Measurements from ENCODE around the gene CDC34.

Gene CDC34

DNA sequence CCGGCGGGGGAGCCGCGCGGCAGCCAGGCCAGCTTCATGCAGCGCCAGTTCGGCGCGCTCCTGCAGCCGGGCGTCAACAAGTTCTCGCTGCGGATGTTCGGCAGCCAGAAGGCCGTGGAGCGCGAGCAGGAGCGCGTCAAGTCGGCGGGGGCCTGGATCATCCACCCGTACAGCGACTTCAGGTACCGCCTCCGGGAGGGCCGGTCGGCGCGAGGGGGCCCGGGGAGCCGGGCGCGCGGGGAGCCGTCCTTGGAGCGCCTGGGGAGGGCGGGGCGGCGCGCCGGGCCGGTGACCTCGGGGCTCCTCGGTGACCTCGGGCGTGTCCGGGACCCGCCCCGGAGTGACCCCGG lies 58.8 kb downstream of the CDC34 start:
- peak overlapping the region; percentile 27 for H3K4me3 ChIP-seq (ENCODE audit: control insufficient read depth, low read depth, low read length)
- DNase-seq (ENCODE audit: low read depth), result no peak
- TF ChIP-seq, protein P1, sequence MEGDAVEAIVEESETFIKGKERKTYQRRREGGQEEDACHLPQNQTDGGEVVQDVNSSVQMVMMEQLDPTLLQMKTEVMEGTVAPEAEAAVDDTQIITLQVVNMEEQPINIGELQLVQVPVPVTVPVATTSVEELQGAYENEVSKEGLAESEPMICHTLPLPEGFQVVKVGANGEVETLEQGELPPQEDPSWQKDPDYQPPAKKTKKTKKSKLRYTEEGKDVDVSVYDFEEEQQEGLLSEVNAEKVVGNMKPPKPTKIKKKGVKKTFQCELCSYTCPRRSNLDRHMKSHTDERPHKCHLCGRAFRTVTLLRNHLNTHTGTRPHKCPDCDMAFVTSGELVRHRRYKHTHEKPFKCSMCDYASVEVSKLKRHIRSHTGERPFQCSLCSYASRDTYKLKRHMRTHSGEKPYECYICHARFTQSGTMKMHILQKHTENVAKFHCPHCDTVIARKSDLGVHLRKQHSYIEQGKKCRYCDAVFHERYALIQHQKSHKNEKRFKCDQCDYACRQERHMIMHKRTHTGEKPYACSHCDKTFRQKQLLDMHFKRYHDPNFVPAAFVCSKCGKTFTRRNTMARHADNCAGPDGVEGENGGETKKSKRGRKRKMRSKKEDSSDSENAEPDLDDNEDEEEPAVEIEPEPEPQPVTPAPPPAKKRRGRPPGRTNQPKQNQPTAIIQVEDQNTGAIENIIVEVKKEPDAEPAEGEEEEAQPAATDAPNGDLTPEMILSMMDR (IDR thresholded peaks at IDR 0.05; ENCODE audit: control insufficient read depth, insufficient read depth, low read depth, low read length, missing control alignments), result no peak

DNA sequence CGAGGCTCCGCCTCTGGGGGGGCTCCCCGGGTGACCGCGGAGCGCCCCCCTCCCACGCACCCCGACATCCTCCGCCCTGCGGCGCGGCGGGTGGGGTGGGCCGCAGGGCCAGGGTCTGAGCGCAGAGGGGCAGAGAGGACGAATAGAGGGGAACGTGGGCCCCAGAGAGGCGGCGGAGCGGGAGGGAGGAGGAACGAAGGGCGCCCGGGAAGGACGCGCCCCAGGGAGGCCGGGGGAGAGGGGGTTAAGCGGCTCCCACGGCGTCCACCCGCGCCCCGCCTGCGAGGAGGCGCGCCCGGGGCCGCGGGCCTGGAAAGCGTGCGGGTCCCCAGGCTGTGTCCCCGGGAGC lies 59.2 kb downstream of the CDC34 start:
- TF ChIP-seq, protein P1 (IDR thresholded peaks at IDR 0.05; ENCODE audit: control insufficient read depth, insufficient read depth, low read depth, low read length, missing control alignments), result no peak
- peak overlapping the region; percentile 17 for H3K4me3 ChIP-seq (ENCODE audit: control insufficient read depth, low read depth, low read length)
- no peak for DNase-seq (ENCODE audit: low read depth)

DNA sequence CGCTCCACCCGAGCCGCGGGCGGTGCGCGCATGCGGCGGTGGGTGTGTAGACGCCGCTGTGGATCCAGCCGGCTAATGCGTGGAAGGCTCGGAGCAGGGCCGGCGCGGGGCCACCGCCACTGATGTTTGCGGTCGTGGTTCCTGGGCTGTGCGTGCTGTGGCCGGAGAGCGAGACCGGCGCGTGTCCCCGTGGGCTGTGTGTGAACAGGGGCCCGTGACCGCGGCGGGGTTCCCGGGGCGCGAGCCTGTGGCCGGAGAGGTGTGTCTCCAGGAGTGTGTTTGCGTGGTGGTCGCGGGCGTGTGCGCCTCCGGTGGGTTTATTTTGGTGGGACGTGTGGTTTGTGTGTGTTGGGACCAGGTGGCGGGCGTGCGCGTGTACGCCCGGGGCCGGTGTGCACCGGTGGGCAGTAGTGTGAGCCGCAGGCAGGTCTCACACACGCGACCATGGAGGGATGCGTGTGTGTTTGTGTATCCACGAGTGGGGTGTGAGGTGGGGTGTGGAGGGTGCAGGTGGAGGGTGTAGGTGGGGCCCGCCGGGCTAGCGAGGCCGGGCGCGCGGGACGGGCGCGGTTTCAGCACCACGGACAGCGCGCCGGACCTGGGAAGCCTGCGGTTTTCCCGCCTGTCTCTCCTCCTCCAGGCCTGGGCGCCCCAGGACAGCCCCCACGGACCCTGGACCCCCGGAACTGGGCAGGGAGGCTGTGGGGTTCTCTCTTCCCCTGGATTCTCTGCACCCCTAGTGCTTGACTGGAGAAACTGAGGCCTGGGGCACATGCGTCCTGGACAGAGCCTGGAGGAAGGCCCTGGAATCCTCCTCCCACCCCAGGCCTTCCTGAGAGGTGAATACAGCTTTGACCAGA lies 59.8 kb downstream of the CDC34 start:
- no peak for DNase-seq (ENCODE audit: low read depth)
- TF ChIP-seq, protein P1 (IDR thresholded peaks at IDR 0.05; ENCODE audit: control insufficient read depth, insufficient read depth, low read depth, low read length, missing control alignments), result no peak

More for the DNA sequence above, 59.8 kb downstream of the CDC34 start:
- no peak overlapping the region for H3K4me3 ChIP-seq (ENCODE audit: control insufficient read depth, low read depth, low read length)
